CD14-positive monocyte (primary cell): Measurements from ENCODE around the gene MYPN. TPM values are rescaled to one million over a fixed set of nuclear protein-coding genes. Genes with fewer than 3 reads are reported as not detected.

ENCODE experiments used
- DNase-seq, 3 donors: peaks; one replicate each; pipeline ENCODE4 v3.0.0-alpha.2; 2011 to 2022
- H2AFZ ChIP-seq: 2 replicates; pipeline ENCODE4 v1.6.0; 2012; ENCODE audit warnings: mild to moderate bottlenecking, low read depth, low read length, inconsistent platforms; ENCODE audit not compliant: insufficient read depth, poor library complexity, severe bottlenecking
- H3K27ac ChIP-seq, 2 donors: 1 replicate in 1 of 2; 2 replicates in 1 of 2; pipeline ENCODE4 v1.5.1; 2012 to 2013; ENCODE audit warnings: low read length in 2 of 2, control low read depth in 1 of 2, inconsistent platforms in 1 of 2, low read depth in 1 of 2, mild to moderate bottlenecking in 1 of 2
- H3K27me3 ChIP-seq, 2 donors: one replicate each; pipeline versions ENCODE4 v1.6.0 to v1.6.1; 2011 to 2013; ENCODE audit warnings: low read length in 2 of 2; ENCODE audit not compliant: control insufficient read depth in 2 of 2, insufficient read depth in 2 of 2
- H3K36me3 ChIP-seq, 2 donors: replicated peaks in 1 of 2; 1 replicate in 1 of 2; 2 replicates in 1 of 2; pipeline versions ENCODE4 v1.5.1 to v1.6.1; 2012 to 2013; ENCODE audit warnings: low read length in 2 of 2, control low read depth in 1 of 2, inconsistent platforms in 1 of 2, mild to moderate bottlenecking in 1 of 2; ENCODE audit not compliant: insufficient read depth in 2 of 2, control insufficient read depth in 1 of 2
- H3K4me1 ChIP-seq, 2 donors: 1 replicate in 1 of 2; 2 replicates in 1 of 2; pipeline versions ENCODE4 v1.5.1 to v1.6.1; 2012 to 2013; ENCODE audit warnings: low read length in 2 of 2, control low read depth in 1 of 2, inconsistent platforms in 1 of 2, mild to moderate bottlenecking in 1 of 2, moderate library complexity in 1 of 2; ENCODE audit not compliant: insufficient read depth in 2 of 2, control insufficient read depth in 1 of 2
- H3K4me2 ChIP-seq: replicated peaks from 2 replicates; pipeline ENCODE3; 2012; ENCODE audit warnings: low read length, moderate library complexity, mild to moderate bottlenecking; ENCODE audit not compliant: poor library complexity, severe bottlenecking; ENCODE audit errors: extremely low read depth
- H3K4me3 ChIP-seq, 3 experiments: fragments of 200-600 bp in 1 of 3; sonication (generic) in 1 of 3; replicated peaks in 1 of 3; 1 replicate in 2 of 3; 2 replicates in 1 of 3; pipeline ENCODE4 v1.5.1; 2011 to 2013; ENCODE audit warnings: low read length in 3 of 3, mild to moderate bottlenecking in 3 of 3, control low read depth in 2 of 3, low read depth in 2 of 3, inconsistent platforms in 1 of 3, moderate library complexity in 1 of 3
- H3K79me2 ChIP-seq: 2 replicates; pipeline ENCODE4 v1.6.0; 2012; ENCODE audit warnings: mild to moderate bottlenecking, control low read depth, inconsistent platforms, low read length, moderate library complexity; ENCODE audit not compliant: insufficient read depth
- H3K9ac ChIP-seq: 2 replicates; pipeline ENCODE4 v1.6.0; 2017; ENCODE audit warnings: low read length, mild to moderate bottlenecking; ENCODE audit not compliant: insufficient read depth, poor library complexity, severe bottlenecking
- H3K9me3 ChIP-seq, 2 donors: replicated peaks in 1 of 2; 1 replicate in 1 of 2; 2 replicates in 1 of 2; pipeline versions ENCODE4 v1.5.1 to v1.6.1; 2012 to 2013; ENCODE audit warnings: low read length in 2 of 2, control low read depth in 1 of 2; ENCODE audit not compliant: control insufficient read depth in 1 of 2, insufficient read depth in 1 of 2
- H4K20me1 ChIP-seq: 2 replicates; pipeline ENCODE4 v1.6.0; 2012; ENCODE audit warnings: mild to moderate bottlenecking, low read length, control low read depth, moderate library complexity; ENCODE audit not compliant: insufficient read depth
- H3K27ac Mint-ChIP-seq, 7 donors: one replicate each; pipeline ENCODE4 v1.8.0; 2020; ENCODE audit warnings: mild to moderate bottlenecking in 7 of 7, mixed read lengths in 7 of 7, moderate library complexity in 6 of 7, inconsistent platforms in 2 of 7
- H3K27me3 Mint-ChIP-seq, 3 donors: one replicate each; pipeline ENCODE4 v1.8.0; 2021 to 2022; ENCODE audit warnings: low read depth in 3 of 3, mild to moderate bottlenecking in 3 of 3, mixed read lengths in 3 of 3, moderate library complexity in 3 of 3, inconsistent platforms in 1 of 3
- H3K36me3 Mint-ChIP-seq, 2 donors: one replicate each; pipeline ENCODE4 v1.8.0; 2020; ENCODE audit warnings: mixed read lengths in 2 of 2, inconsistent platforms in 1 of 2, mild to moderate bottlenecking in 1 of 2
- H3K4me1 Mint-ChIP-seq: one replicate; pipeline ENCODE4 v1.8.0; 2020; ENCODE audit warnings: mild to moderate bottlenecking, mixed read lengths
- H3K4me3 Mint-ChIP-seq, 2 donors: one replicate each; pipeline ENCODE4 v1.8.0; 2020; ENCODE audit warnings: mild to moderate bottlenecking in 2 of 2, mixed read lengths in 2 of 2, moderate library complexity in 1 of 2
- H3K9me3 Mint-ChIP-seq, 7 donors: one replicate each; pipeline ENCODE4 v1.8.0; 2020 to 2022; ENCODE audit warnings: mixed read lengths in 7 of 7, mild to moderate bottlenecking in 6 of 7, moderate library complexity in 6 of 7, inconsistent platforms in 2 of 7
- WGBS: methylation state at CpG from one replicate; pipeline ENCODE4 v1.1.5; 2013; ENCODE audit warnings: missing lambda C conversion rate; ENCODE audit not compliant: insufficient coverage; 5-methylcytosine and 5-hydroxymethylcytosine counted together
- intact Hi-C, 2 donors: fragments of 100-400 bp; cut with micrococcal nuclease; formaldehyde crosslinking; loops; one replicate each; pipeline versions ENCODE4 v1.15.0 to v1.15.1; 2023
- polyA plus RNA-seq, 3 donors: library from polyadenylated mRNA; depleted of rRNA in 1 of 3; unstranded in 2 of 3; stranded (reverse) in 1 of 3; fragments of 300-500 nt in 2 of 3; fragments of >200 nt in 1 of 3; fragmentation: Illumina TruSeq in 2 of 3; gene quantifications; 1 replicate in 2 of 3; 2 replicates in 1 of 3; pipeline ENCODE4 v1.2.3, GENCODE V29; 2012 to 2021
- TF ChIP-seq, protein P1 (sequence below): fragments of 200-600 bp; IDR thresholded peaks from one replicate; pipeline ENCODE4 v1.8.0; 2022; ENCODE audit warnings: antibody characterized with exemption, mild to moderate bottlenecking

MYPN gene
- polyA plus RNA-seq, 3 donors = not detected

- TF ChIP-seq, protein P1, sequence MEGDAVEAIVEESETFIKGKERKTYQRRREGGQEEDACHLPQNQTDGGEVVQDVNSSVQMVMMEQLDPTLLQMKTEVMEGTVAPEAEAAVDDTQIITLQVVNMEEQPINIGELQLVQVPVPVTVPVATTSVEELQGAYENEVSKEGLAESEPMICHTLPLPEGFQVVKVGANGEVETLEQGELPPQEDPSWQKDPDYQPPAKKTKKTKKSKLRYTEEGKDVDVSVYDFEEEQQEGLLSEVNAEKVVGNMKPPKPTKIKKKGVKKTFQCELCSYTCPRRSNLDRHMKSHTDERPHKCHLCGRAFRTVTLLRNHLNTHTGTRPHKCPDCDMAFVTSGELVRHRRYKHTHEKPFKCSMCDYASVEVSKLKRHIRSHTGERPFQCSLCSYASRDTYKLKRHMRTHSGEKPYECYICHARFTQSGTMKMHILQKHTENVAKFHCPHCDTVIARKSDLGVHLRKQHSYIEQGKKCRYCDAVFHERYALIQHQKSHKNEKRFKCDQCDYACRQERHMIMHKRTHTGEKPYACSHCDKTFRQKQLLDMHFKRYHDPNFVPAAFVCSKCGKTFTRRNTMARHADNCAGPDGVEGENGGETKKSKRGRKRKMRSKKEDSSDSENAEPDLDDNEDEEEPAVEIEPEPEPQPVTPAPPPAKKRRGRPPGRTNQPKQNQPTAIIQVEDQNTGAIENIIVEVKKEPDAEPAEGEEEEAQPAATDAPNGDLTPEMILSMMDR = no peak
- Mint-ChIP-seq H3K27me3 (peaks cover 4 to 12% (median 5%) of the 10 kb centered on the region in 3 donors), H3K9me3 (no peaks in the 10 kb centered on the region), H3K4me1 (no peaks in the 10 kb centered on the region), H3K36me3 (no peaks in the 10 kb centered on the region), H3K4me3 (no peak overlapping the region), H3K27ac (no peak overlapping the region)
- Histone ChIP-seq H3K4me1 (no peaks in the 10 kb centered on the region), H2AFZ (no peak overlapping the region), H3K9me3 (no peaks in the 10 kb centered on the region), H3K27me3 (peaks cover 0 to 11% of the 10 kb centered on the region in 2 donors), H3K9ac (no peak overlapping the region), H4K20me1 (no peaks in the 10 kb centered on the region), H3K4me2 (no peak overlapping the region), H3K27ac (no peak overlapping the region), H3K36me3 (no peaks in the 10 kb centered on the region), H3K4me3 (no peak overlapping the region), H3K79me2 (no peaks in the 10 kb centered on the region)
- no CpG with 5 or more reads among the region's 3 CpGs for WGBS
- intact Hi-C loops = no loop called here
- no peak for DNase-seq
Measured at GRCh38 chr10:68237173-68237572, 127.9 kb downstream of the MYPN start.

- Histone ChIP-seq H3K9me3 (no peaks in the 10 kb centered on the region), H3K4me1 (no peaks in the 10 kb centered on the region), H4K20me1 (no peaks in the 10 kb centered on the region), H3K4me2 (no peak overlapping the region), H3K27me3 (peaks cover 0 to 3% of the 10 kb centered on the region in 2 donors), H3K79me2 (no peaks in the 10 kb centered on the region), H3K9ac (no peak overlapping the region), H3K36me3 (no peaks in the 10 kb centered on the region), H3K27ac (no peak overlapping the region), H2AFZ (no peak overlapping the region), H3K4me3 (no peak overlapping the region)
- H3K4me1 Mint-ChIP-seq = no peaks in the 10 kb centered on the region
- no peak for DNase-seq
- TF ChIP-seq, protein P1 = no peak
- no peak overlapping the region for H3K4me3 Mint-ChIP-seq
- intact Hi-C loops = no loop called here
- H3K9me3 Mint-ChIP-seq = peaks cover 0 to under 1% (median 0%) of the 10 kb centered on the region in 7 donors
- peaks cover 3 to 5% (median 4%) of the 10 kb centered on the region in 3 donors for H3K27me3 Mint-ChIP-seq
- no peak overlapping the region for H3K27ac Mint-ChIP-seq
- whole genome bisulfite sequencing = 98% methylated on average over 5 of the region's 6 CpGs
- no peaks in the 10 kb centered on the region for H3K36me3 Mint-ChIP-seq
Measured at GRCh38 chr10:68238371-68238770, 129.1 kb downstream of the MYPN start.
